Stimulated activated naive CD8-positive, alpha-beta T cell treated with anti-CD3 and anti-CD28 coated beads, Interleukin-15, Interleukin-2, amounts not matched to agents 100 ng/mL and 50 ng/mL, for 24 hours (primary cell): ENCODE results near the gene MYO1B.

Experiments
- H3K27ac Mint-ChIP-seq: one replicate; pipeline ENCODE4 v1.8.0; 2021; ENCODE audit warnings: mild to moderate bottlenecking, mixed read lengths
- H3K27me3 Mint-ChIP-seq: one replicate; pipeline ENCODE4 v1.8.0; 2021; ENCODE audit warnings: mixed read lengths
- H3K36me3 Mint-ChIP-seq: one replicate; pipeline ENCODE4 v1.8.0; 2021; ENCODE audit warnings: low read depth, mixed read lengths
- H3K4me1 Mint-ChIP-seq: one replicate; pipeline ENCODE4 v1.8.0; 2021; ENCODE audit warnings: low read depth, mixed read lengths
- H3K4me3 Mint-ChIP-seq: one replicate; pipeline ENCODE4 v1.8.0; 2021; ENCODE audit warnings: mild to moderate bottlenecking, mixed read lengths
- H3K9me3 Mint-ChIP-seq: one replicate; pipeline ENCODE4 v1.8.0; 2021; ENCODE audit warnings: mixed read lengths

The MYO1B gene

GRCh38 chr2:191217580-191217979 is 27.6 kb upstream of the MYO1B start:
- Mint-ChIP-seq H3K4me1 (peaks cover 28% of the 10 kb centered on the region), H3K4me3 (no peak overlapping the region), H3K36me3 (no peaks in the 10 kb centered on the region), H3K27ac (no peak overlapping the region), H3K9me3 (peaks cover 11% of the 10 kb centered on the region), H3K27me3 (peaks cover 4% of the 10 kb centered on the region)

- H3K9me3 Mint-ChIP-seq = peaks cover 6% of the 10 kb centered on the region
- H3K4me1 Mint-ChIP-seq = peaks cover 28% of the 10 kb centered on the region
- H3K27me3 Mint-ChIP-seq = peaks cover 4% of the 10 kb centered on the region
- H3K4me3 Mint-ChIP-seq = peak overlapping the region; percentile 5
- no peaks in the 10 kb centered on the region for H3K36me3 Mint-ChIP-seq
- H3K27ac Mint-ChIP-seq = no peak overlapping the region
Measured at GRCh38 chr2:191218292-191218898, 26.8 kb upstream of the MYO1B start.

- Mint-ChIP-seq H3K9me3 (peaks cover 6% of the 10 kb centered on the region), H3K27me3 (peaks cover 4% of the 10 kb centered on the region), H3K27ac (no peak overlapping the region), H3K4me3 (no peak overlapping the region), H3K4me1 (peaks cover 28% of the 10 kb centered on the region), H3K36me3 (no peaks in the 10 kb centered on the region)
Measured at GRCh38 chr2:191220671-191221070, 24.5 kb upstream of the MYO1B start.

- Mint-ChIP-seq H3K27me3 (peaks cover 4% of the 10 kb centered on the region), H3K27ac (no peak overlapping the region), H3K4me1 (peaks cover 28% of the 10 kb centered on the region), H3K4me3 (no peak overlapping the region), H3K36me3 (no peaks in the 10 kb centered on the region), H3K9me3 (peaks cover 6% of the 10 kb centered on the region)
Measured at GRCh38 chr2:191221666-191222065, 23.5 kb upstream of the MYO1B start.

- Mint-ChIP-seq H3K9me3 (peaks cover 6% of the 10 kb centered on the region), H3K4me1 (peaks cover 26% of the 10 kb centered on the region), H3K27ac (no peak overlapping the region), H3K4me3 (no peak overlapping the region), H3K27me3 (peaks cover 4% of the 10 kb centered on the region), H3K36me3 (no peaks in the 10 kb centered on the region)
Measured at GRCh38 chr2:191222507-191222906, 22.7 kb upstream of the MYO1B start.

- Mint-ChIP-seq H3K4me3 (no peak overlapping the region), H3K27me3 (peaks cover 4% of the 10 kb centered on the region), H3K9me3 (peaks cover 6% of the 10 kb centered on the region), H3K27ac (no peak overlapping the region), H3K36me3 (no peaks in the 10 kb centered on the region), H3K4me1 (peaks cover 22% of the 10 kb centered on the region)
Measured at GRCh38 chr2:191222952-191223351, 22.3 kb upstream of the MYO1B start.

- H3K9me3 Mint-ChIP-seq = peaks cover 4% of the 10 kb centered on the region
- no peaks in the 10 kb centered on the region for H3K27me3 Mint-ChIP-seq
- H3K4me1 Mint-ChIP-seq = peaks cover 10% of the 10 kb centered on the region
- H3K36me3 Mint-ChIP-seq = no peaks in the 10 kb centered on the region
- H3K4me3 Mint-ChIP-seq = no peak overlapping the region
- no peak overlapping the region for H3K27ac Mint-ChIP-seq
Measured at GRCh38 chr2:191225126-191225525, 20.1 kb upstream of the MYO1B start.

DNA sequence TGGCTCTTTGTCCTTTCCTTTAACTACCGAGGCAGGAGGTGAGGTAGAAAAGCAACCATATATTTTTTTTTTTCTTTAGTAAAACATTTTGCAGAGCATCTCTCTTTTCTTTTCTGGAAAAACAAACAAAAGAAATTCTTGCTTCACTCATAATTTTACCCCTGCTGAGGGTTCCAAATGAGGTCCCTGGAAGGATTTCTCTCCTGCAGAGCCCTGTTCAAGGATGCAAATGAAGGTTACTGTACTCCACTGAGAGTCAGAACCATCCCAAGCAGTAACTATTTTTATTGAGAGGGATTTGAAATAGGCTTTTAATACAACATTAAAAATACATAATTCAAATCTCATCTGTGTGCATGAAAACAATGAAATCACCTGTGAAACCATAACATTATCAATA is 19.5 kb upstream of the MYO1B start:
- H3K9me3 Mint-ChIP-seq = no peaks in the 10 kb centered on the region
- peaks cover 9% of the 10 kb centered on the region for H3K4me1 Mint-ChIP-seq
- H3K27me3 Mint-ChIP-seq = no peaks in the 10 kb centered on the region
- no peaks in the 10 kb centered on the region for H3K36me3 Mint-ChIP-seq
- no peak overlapping the region for H3K27ac Mint-ChIP-seq
- no peak overlapping the region for H3K4me3 Mint-ChIP-seq

DNA sequence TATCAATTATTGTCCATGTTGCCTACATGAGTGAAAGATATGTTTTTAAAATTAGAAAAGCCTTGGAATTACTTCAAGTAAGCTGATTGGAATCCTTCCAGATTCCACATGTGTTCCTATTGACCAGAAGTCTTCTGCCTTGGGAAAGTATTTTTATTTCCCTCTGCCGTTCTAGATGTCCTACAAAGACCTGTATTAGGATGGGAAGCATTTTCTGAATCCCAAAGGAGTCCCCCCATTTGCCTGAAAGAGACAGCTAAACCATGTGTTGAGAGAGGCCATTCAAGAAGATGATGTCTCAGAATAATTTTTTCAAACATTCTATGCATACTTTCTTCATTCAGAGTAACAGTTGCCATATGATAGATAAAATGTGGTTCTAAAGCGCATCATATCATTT is 19.0 kb upstream of the MYO1B start:
- H3K27me3 Mint-ChIP-seq = no peaks in the 10 kb centered on the region
- H3K27ac Mint-ChIP-seq = no peak overlapping the region
- no peak overlapping the region for H3K4me3 Mint-ChIP-seq
- H3K4me1 Mint-ChIP-seq = peaks cover 7% of the 10 kb centered on the region
- H3K9me3 Mint-ChIP-seq = no peaks in the 10 kb centered on the region
- H3K36me3 Mint-ChIP-seq = no peaks in the 10 kb centered on the region

DNA sequence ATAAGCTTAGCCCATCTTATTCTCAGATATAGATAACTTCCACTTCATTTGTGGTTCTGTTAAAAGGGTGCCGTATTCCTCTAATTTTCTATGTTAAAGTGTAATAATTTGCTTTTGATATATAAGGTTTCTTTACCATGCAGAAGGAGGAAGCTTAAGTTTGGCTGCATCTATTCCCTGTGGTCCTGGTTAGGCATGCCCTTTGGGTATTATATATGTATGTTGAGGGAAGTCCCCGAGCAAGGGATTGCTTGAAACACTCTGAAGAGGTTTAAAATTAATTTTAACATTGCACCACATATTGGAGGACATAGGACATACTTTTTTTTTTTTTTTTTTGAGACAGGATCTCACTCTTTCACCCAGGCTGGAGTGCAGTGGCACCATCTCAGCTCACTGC is 16.9 kb upstream of the MYO1B start:
- Mint-ChIP-seq H3K27ac (no peak overlapping the region), H3K27me3 (no peaks in the 10 kb centered on the region), H3K4me3 (no peak overlapping the region), H3K9me3 (no peaks in the 10 kb centered on the region), H3K4me1 (peaks cover 7% of the 10 kb centered on the region), H3K36me3 (no peaks in the 10 kb centered on the region)

- Mint-ChIP-seq H3K4me1 (peaks cover 7% of the 10 kb centered on the region), H3K9me3 (no peaks in the 10 kb centered on the region), H3K36me3 (no peaks in the 10 kb centered on the region), H3K27me3 (no peaks in the 10 kb centered on the region), H3K4me3 (no peak overlapping the region), H3K27ac (no peak overlapping the region)
Measured at GRCh38 chr2:191228861-191229260, 16.3 kb upstream of the MYO1B start.

DNA sequence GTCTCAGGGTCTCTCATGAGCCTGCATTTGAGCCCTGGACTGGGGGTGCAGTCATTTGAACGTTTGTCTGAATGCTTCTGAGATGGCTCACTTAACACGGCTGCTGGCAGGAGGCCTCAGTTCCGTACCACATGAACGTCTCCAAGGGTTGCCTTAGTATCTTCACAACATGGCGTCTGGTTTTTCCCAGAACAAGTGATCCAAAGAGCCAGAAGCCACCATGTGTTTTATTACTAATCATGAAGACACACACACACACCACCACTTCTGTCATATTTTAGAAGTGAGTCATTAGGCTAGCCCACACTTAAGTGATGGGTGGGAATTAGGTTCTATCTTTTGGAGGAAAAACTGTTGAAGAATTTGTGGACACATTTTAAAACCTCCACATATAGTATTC is 15.0 kb upstream of the MYO1B start:
- H3K36me3 Mint-ChIP-seq = no peaks in the 10 kb centered on the region
- H3K27ac Mint-ChIP-seq = no peak overlapping the region
- H3K4me3 Mint-ChIP-seq = no peak overlapping the region
- no peaks in the 10 kb centered on the region for H3K27me3 Mint-ChIP-seq
- no peaks in the 10 kb centered on the region for H3K9me3 Mint-ChIP-seq
- peaks cover 7% of the 10 kb centered on the region for H3K4me1 Mint-ChIP-seq

DNA sequence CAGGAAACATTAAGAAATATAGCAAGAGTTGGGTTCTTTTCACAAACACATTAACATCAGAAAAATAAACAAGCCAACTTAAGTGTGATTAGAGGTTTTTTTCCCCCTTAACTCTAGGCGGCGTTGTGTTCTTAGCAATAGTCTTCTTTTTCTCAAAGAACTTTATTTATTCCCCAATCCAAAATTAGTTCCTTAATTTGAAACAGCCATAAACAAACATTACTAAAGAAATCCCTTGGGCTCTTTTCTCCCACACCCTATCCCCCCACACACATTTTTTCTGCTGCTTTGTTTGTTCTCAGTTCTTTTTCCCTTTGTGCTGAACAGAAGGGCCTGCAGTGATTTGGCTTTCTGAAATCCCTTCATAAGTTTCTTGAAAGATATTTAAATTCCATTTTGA is 13.2 kb upstream of the MYO1B start:
- no peak overlapping the region for H3K27ac Mint-ChIP-seq
- no peak overlapping the region for H3K4me3 Mint-ChIP-seq
- no peaks in the 10 kb centered on the region for H3K27me3 Mint-ChIP-seq
- no peaks in the 10 kb centered on the region for H3K36me3 Mint-ChIP-seq
- no peaks in the 10 kb centered on the region for H3K9me3 Mint-ChIP-seq
- peaks cover 7% of the 10 kb centered on the region for H3K4me1 Mint-ChIP-seq

- H3K36me3 Mint-ChIP-seq = no peaks in the 10 kb centered on the region
- no peak overlapping the region for H3K27ac Mint-ChIP-seq
- H3K9me3 Mint-ChIP-seq = no peaks in the 10 kb centered on the region
- no peak overlapping the region for H3K4me3 Mint-ChIP-seq
- H3K4me1 Mint-ChIP-seq = peaks cover 7% of the 10 kb centered on the region
- no peaks in the 10 kb centered on the region for H3K27me3 Mint-ChIP-seq
Measured at GRCh38 chr2:191233533-191233932, 11.7 kb upstream of the MYO1B start.

GRCh38 chr2:191234376-191234775 is 10.8 kb upstream of the MYO1B start:
- H3K4me1 Mint-ChIP-seq = peaks cover 7% of the 10 kb centered on the region
- no peak overlapping the region for H3K4me3 Mint-ChIP-seq
- H3K27ac Mint-ChIP-seq = no peak overlapping the region
- H3K27me3 Mint-ChIP-seq = no peaks in the 10 kb centered on the region
- H3K36me3 Mint-ChIP-seq = no peaks in the 10 kb centered on the region
- H3K9me3 Mint-ChIP-seq = no peaks in the 10 kb centered on the region

DNA sequence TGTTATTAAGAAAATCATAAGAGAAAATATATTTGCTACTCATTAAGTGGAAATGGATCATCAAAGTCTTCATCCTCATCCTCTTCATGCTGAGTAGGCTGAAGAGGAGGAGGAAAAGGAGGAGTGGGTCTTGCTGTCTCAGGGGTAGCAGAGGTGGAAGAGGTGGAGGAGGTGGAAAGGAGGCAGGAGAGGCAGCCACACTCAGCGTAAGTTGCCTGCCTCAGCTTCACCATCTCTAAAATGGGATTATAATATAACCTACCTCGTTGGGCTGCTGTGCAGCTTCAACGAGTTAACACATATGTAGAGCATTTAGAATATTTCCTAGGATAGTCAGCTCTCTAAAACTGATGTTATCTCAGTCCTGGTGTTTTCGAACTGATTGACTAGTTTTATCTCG is 4.3 kb upstream of the MYO1B start:
- H3K4me1 Mint-ChIP-seq = peaks cover 3% of the 10 kb centered on the region
- H3K27me3 Mint-ChIP-seq = peaks cover 3% of the 10 kb centered on the region
- H3K9me3 Mint-ChIP-seq = no peaks in the 10 kb centered on the region
- no peak overlapping the region for H3K27ac Mint-ChIP-seq
- H3K4me3 Mint-ChIP-seq = no peak overlapping the region
- no peaks in the 10 kb centered on the region for H3K36me3 Mint-ChIP-seq
